K562 (cell line): ENCODE measurements around the gene CCNDBP1. TPM values are rescaled to one million over a fixed set of nuclear protein-coding genes. Genes with fewer than 3 reads are reported as not detected.
A peak's percentile ranks its signal among the peaks of the same experiment; 100 is the strongest.

ENCODE experiments used
- BCOR ChIP-seq: fragments of 450-650 bp; IDR thresholded peaks from 2 replicates; pipeline ENCODE4 v1.6.1; 2016
- COPS2 ChIP-seq: fragments of 450-650 bp; conservative IDR thresholded peaks from 2 replicates; pipeline ENCODE4 v1.6.1; 2016; ENCODE audit warnings: mild to moderate bottlenecking, moderate library complexity
- GATA2 ChIP-seq: sonication (generic); formaldehyde crosslinking; IDR thresholded peaks from 2 replicates; pipeline ENCODE4 v1.4.0; 2020; ENCODE audit warnings: mild to moderate bottlenecking, missing genetic modification reagents
- GATAD2B ChIP-seq: fragments of 450-650 bp; IDR thresholded peaks from 2 replicates; pipeline ENCODE4 v1.6.1; 2017; ENCODE audit warnings: mild to moderate bottlenecking, borderline replicate concordance
- JUNB ChIP-seq: fragments of 450-650 bp; formaldehyde crosslinking; conservative IDR thresholded peaks from 2 replicates; pipeline ENCODE4 v1.4.0; 2020; ENCODE audit warnings: mild to moderate bottlenecking
- MED1 ChIP-seq: sonication (generic); formaldehyde crosslinking; IDR thresholded peaks from 2 replicates; pipeline ENCODE4 v1.8.1; 2023; ENCODE audit warnings: missing genetic modification reagents, borderline replicate concordance
- NBN ChIP-seq: fragments of 450-650 bp; IDR thresholded peaks from 2 replicates; pipeline ENCODE4 v1.6.1; 2016; ENCODE audit warnings: low read depth, mild to moderate bottlenecking
- NCOR1 ChIP-seq: fragments of 450-650 bp; IDR thresholded peaks from 2 replicates; pipeline ENCODE4 v1.6.1; 2016; ENCODE audit warnings: mild to moderate bottlenecking, moderate library complexity
- POLR2G ChIP-seq: fragments of 200-400 bp; formaldehyde crosslinking; IDR thresholded peaks from 2 replicates; pipeline ENCODE4 v1.6.1; 2017; ENCODE audit warnings: low read depth, mild to moderate bottlenecking, antibody characterized with exemption, low read length, moderate library complexity
- PPARD ChIP-seq: fragments of 250-450 bp; sonication (Bioruptor Pico); IDR thresholded peaks from 2 replicates; pipeline ENCODE4 v1.8.0; 2022; ENCODE audit warnings: inconsistent platforms, mild to moderate bottlenecking, moderate library complexity
- TEAD1 ChIP-seq, 2 experiments: fragments of 450-650 bp in 1 of 2; sonication (generic) in 1 of 2; formaldehyde crosslinking; IDR thresholded peaks; 2 replicates each; pipeline versions ENCODE4 v1.4.0 to v1.8.0; 2020 to 2022; ENCODE audit warnings: mild to moderate bottlenecking in 2 of 2, missing genetic modification reagents in 1 of 2
- ZNF133 ChIP-seq: fragments of 250-450 bp; sonication (Bioruptor Pico); IDR thresholded peaks from 2 replicates; pipeline ENCODE4 v1.4.0; 2020; ENCODE audit warnings: mild to moderate bottlenecking
- ZNF232 ChIP-seq: sonication (generic); formaldehyde crosslinking; IDR thresholded peaks from 2 replicates; pipeline ENCODE4 v1.8.0; 2022; ENCODE audit warnings: mild to moderate bottlenecking, missing genetic modification reagents
- ZNF24 ChIP-seq: fragments of 450-650 bp; IDR thresholded peaks from 2 replicates; pipeline ENCODE4 v1.6.1; 2016
- ZNF584 ChIP-seq: fragments of 200-800 bp; sonication (Bioruptor generic); IDR thresholded peaks from 2 replicates; pipeline ENCODE4 v1.6.1; 2016; ENCODE audit warnings: low read depth, mild to moderate bottlenecking, missing genetic modification characterization, missing compliant biosample characterization
- ZNF707 ChIP-seq: fragments of 250-450 bp; sonication (Bioruptor Pico); conservative IDR thresholded peaks from 2 replicates; pipeline ENCODE4 v1.8.0; 2022; ENCODE audit warnings: inconsistent platforms, mild to moderate bottlenecking, moderate library complexity
- ZSCAN32 ChIP-seq: fragments of 450-650 bp; formaldehyde crosslinking; IDR thresholded peaks from 2 replicates; pipeline ENCODE4 v1.4.0; 2020; ENCODE audit warnings: mild to moderate bottlenecking, moderate library complexity
- polyA plus RNA-seq, 8 experiments: library from polyadenylated mRNA; depleted of rRNA in 4 of 8; stranded (reverse) in 5 of 8; unstranded in 3 of 8; fragments of >200 nt; fragmentation: Nextera tagmentation in 2 of 8; fragmentation: Illumina TruSeq in 1 of 8; extraction: Ambion mirVana in 2 of 8; extraction: Trizol in 1 of 8; gene quantifications; 2 replicates each; pipeline versions ENCODE4 v1.2.1 to v1.2.3, GENCODE V29; 2011 to 2014; ENCODE audit warnings: inconsistent platforms in 1 of 8, missing spikeins in 1 of 8
- total RNA-seq, 7 experiments: library from RNA; depleted of rRNA in 6 of 7; stranded (reverse); fragments of >200 nt in 6 of 7; fragmentation: Illumina TruSeq in 2 of 7; extraction: Trizol in 2 of 7; gene quantifications; 2 replicates each; pipeline versions ENCODE4 v1.2.1 to v1.2.3, GENCODE V29; 2011 to 2021; ENCODE audit warnings: low replicate concordance in 1 of 7
- TF ChIP-seq, protein P1 (sequence below): fragments of 250-450 bp; sonication (Bioruptor Pico); IDR thresholded peaks from 2 replicates; pipeline ENCODE4 v1.4.0; 2020
- TF ChIP-seq, protein P2 (sequence below): fragments of 450-650 bp; formaldehyde crosslinking; IDR thresholded peaks from 2 replicates; pipeline ENCODE4 v1.4.0; 2020; ENCODE audit warnings: mild to moderate bottlenecking, moderate library complexity
- TF ChIP-seq, protein P3 (sequence below): sonication (generic); formaldehyde crosslinking; IDR thresholded peaks from 2 replicates; pipeline ENCODE4 v1.8.0; 2023; ENCODE audit warnings: mild to moderate bottlenecking, missing genetic modification reagents
- TF ChIP-seq, protein P4 (sequence below), 2 experiments: IDR thresholded peaks; 2 replicates each; pipeline ENCODE4 v1.6.1; 2011; ENCODE audit warnings: borderline replicate concordance in 1 of 2, control low read depth in 1 of 2, low read depth in 1 of 2, low read length in 1 of 2, mild to moderate bottlenecking in 1 of 2, mixed read lengths in 1 of 2, moderate library complexity in 1 of 2; ENCODE audit not compliant: insufficient read depth in 1 of 2, insufficient read length in 1 of 2, poor library complexity in 1 of 2, severe bottlenecking in 1 of 2; ENCODE audit errors: extremely low read depth in 1 of 2

The CCNDBP1 gene
- total and polyA plus RNA-seq, 9 of the 15 experiments (the other 6 are each of a cell fraction or from before 2014, with no cell fraction given), result 37.0 to 111 (median 55.5) TPM

DNA sequence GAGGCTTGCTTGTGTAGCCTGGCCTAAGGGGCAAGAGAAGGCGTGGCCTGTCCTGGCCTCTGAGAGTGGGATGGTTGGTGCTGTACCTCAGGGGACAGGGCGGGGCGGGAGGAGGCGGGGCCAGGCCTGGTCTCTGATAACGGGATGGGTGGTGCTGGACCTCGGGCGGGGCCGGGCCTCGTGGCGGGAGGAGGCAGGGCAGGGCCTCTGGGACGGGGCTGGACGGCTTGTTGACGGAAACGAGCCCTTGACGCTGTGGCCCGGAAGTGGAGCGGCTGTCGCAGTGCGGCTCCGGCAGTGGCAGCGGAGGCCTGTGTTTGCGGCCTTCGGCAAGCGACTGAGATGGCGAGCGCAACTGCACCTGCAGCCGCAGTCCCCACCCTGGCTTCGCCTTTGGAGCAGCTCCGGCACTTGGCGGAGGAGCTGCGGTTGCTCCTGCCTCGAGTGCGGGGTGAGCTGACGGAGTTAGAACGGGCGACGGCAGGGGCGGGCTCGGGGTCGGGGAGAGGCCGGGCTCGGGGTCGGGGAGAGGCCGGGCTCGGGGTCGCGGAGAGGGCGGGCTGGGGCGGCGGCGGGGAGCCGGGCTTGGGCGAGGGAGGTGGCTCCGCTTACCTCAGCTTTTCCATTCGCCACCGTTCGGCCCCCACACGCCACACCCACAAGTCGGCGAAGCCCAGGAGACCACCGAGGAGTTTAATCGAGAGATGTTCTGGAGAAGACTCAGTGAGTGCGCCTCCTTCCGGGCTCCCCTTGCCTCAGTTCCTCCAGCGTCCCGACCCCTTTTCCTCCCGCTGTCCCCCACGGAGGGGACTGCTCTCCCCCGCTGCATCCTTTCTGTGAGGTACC lies at the start of gene CCNDBP1 (continued):
- no peak for TF ChIP-seq MED1
- TF ChIP-seq, protein P1, sequence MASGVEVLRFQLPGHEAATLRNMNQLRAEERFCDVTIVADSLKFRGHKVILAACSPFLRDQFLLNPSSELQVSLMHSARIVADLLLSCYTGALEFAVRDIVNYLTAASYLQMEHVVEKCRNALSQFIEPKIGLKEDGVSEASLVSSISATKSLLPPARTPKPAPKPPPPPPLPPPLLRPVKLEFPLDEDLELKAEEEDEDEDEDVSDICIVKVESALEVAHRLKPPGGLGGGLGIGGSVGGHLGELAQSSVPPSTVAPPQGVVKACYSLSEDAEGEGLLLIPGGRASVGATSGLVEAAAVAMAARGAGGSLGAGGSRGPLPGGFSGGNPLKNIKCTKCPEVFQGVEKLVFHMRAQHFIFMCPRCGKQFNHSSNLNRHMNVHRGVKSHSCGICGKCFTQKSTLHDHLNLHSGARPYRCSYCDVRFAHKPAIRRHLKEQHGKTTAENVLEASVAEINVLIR (CRISPR knock-in tag), result 0 out of 2 replicates have a peak, but pooled peaks have one; percentile 18
- no peak for TF ChIP-seq GATA2
- no peak for TF ChIP-seq ZNF24
- TF ChIP-seq PPARD (CRISPR knock-in tag), result no peak
- no peak for TF ChIP-seq ZNF232
- TF ChIP-seq, protein P2, sequence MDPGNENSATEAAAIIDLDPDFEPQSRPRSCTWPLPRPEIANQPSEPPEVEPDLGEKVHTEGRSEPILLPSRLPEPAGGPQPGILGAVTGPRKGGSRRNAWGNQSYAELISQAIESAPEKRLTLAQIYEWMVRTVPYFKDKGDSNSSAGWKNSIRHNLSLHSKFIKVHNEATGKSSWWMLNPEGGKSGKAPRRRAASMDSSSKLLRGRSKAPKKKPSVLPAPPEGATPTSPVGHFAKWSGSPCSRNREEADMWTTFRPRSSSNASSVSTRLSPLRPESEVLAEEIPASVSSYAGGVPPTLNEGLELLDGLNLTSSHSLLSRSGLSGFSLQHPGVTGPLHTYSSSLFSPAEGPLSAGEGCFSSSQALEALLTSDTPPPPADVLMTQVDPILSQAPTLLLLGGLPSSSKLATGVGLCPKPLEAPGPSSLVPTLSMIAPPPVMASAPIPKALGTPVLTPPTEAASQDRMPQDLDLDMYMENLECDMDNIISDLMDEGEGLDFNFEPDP (CRISPR knock-in tag), result no peak
- TF ChIP-seq JUNB (CRISPR knock-in tag), result no peak
- TF ChIP-seq COPS2, result no peak
- TF ChIP-seq BCOR, result no peak
- TF ChIP-seq, protein P3, sequence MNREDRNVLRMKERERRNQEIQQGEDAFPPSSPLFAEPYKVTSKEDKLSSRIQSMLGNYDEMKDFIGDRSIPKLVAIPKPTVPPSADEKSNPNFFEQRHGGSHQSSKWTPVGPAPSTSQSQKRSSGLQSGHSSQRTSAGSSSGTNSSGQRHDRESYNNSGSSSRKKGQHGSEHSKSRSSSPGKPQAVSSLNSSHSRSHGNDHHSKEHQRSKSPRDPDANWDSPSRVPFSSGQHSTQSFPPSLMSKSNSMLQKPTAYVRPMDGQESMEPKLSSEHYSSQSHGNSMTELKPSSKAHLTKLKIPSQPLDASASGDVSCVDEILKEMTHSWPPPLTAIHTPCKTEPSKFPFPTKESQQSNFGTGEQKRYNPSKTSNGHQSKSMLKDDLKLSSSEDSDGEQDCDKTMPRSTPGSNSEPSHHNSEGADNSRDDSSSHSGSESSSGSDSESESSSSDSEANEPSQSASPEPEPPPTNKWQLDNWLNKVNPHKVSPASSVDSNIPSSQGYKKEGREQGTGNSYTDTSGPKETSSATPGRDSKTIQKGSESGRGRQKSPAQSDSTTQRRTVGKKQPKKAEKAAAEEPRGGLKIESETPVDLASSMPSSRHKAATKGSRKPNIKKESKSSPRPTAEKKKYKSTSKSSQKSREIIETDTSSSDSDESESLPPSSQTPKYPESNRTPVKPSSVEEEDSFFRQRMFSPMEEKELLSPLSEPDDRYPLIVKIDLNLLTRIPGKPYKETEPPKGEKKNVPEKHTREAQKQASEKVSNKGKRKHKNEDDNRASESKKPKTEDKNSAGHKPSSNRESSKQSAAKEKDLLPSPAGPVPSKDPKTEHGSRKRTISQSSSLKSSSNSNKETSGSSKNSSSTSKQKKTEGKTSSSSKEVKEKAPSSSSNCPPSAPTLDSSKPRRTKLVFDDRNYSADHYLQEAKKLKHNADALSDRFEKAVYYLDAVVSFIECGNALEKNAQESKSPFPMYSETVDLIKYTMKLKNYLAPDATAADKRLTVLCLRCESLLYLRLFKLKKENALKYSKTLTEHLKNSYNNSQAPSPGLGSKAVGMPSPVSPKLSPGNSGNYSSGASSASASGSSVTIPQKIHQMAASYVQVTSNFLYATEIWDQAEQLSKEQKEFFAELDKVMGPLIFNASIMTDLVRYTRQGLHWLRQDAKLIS, result no peak
- no peak for TF ChIP-seq ZNF707 (CRISPR knock-in tag)
- TF ChIP-seq ZNF584 (CRISPR knock-in tag), result no peak
- TF ChIP-seq ZNF133 (CRISPR knock-in tag), result no peak
- TF ChIP-seq TEAD1 (CRISPR knock-in tag; IDR thresholded peaks at IDR 0.05), result peak; percentile 57 to 86
- peak; percentile 99 for TF ChIP-seq POLR2G
- no peak for TF ChIP-seq NBN
- peak; percentile 29 for TF ChIP-seq NCOR1
- TF ChIP-seq ZSCAN32 (CRISPR knock-in tag), result no peak
- TF ChIP-seq, protein P4, sequence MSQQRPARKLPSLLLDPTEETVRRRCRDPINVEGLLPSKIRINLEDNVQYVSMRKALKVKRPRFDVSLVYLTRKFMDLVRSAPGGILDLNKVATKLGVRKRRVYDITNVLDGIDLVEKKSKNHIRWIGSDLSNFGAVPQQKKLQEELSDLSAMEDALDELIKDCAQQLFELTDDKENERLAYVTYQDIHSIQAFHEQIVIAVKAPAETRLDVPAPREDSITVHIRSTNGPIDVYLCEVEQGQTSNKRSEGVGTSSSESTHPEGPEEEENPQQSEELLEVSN (IDR thresholded peaks at IDR 0.05; ENCODE audit: borderline replicate concordance in 1 of 2, extremely low read depth in 1 of 2, insufficient read depth in 1 of 2, insufficient read length in 1 of 2, low read depth in 1 of 2, low read length in 1 of 2, poor library complexity in 1 of 2, severe bottlenecking in 1 of 2), result peak; percentile 79 to 86
- no peak; the same call in 1 of the 2 replicates for TF ChIP-seq GATAD2B
